Progenitor cell of endocrine pancreas (in vitro differentiated cells): ENCODE results near the gene MSMP. TPM values are rescaled to one million over a fixed set of nuclear protein-coding genes. Genes with fewer than 3 reads are reported as not detected.

Experiments used
- DNase-seq: peaks from one replicate; pipeline ENCODE4 v3.0.0; 2021; ENCODE audit warnings: low spot score; ENCODE audit not compliant: unreplicated experiment
- H3K27ac Mint-ChIP-seq: 2 replicates; pipeline ENCODE4 v1.8.0; 2021; ENCODE audit warnings: mild to moderate bottlenecking, moderate library complexity, mixed read lengths
- H3K27me3 Mint-ChIP-seq: 2 replicates; pipeline ENCODE4 v1.8.0; 2021; ENCODE audit warnings: mixed read lengths
- H3K36me3 Mint-ChIP-seq: 2 replicates; pipeline ENCODE4 v1.8.0; 2022; ENCODE audit warnings: mixed read lengths; ENCODE audit not compliant: insufficient read depth
- H3K4me1 Mint-ChIP-seq: 2 replicates; pipeline ENCODE4 v1.8.0; 2021; ENCODE audit warnings: low read depth, mixed read lengths
- H3K4me3 Mint-ChIP-seq: 2 replicates; pipeline ENCODE4 v1.8.0; 2021; ENCODE audit warnings: low read depth, mild to moderate bottlenecking, moderate library complexity, mixed read lengths
- H3K9me3 Mint-ChIP-seq: 2 replicates; pipeline ENCODE4 v1.8.0; 2021; ENCODE audit warnings: low read depth, mixed read lengths
- total RNA-seq: library from RNA; stranded (reverse); gene quantifications from 2 replicates; pipeline ENCODE4 v1.2.1, GENCODE V29; 2021
- TF ChIP-seq, protein P1 (sequence below): fragments of 200-600 bp; sonication (generic); IDR thresholded peaks from one replicate; pipeline ENCODE4 v1.5.0; 2021; ENCODE audit warnings: antibody characterized with exemption, mild to moderate bottlenecking; ENCODE audit not compliant: unreplicated experiment

MSMP gene
- total RNA-seq, 1 donor from 2014 or later: not detected

- H3K4me1 Mint-ChIP-seq: peaks cover 10% of the 10 kb centered on the region
- TF ChIP-seq, protein P1, sequence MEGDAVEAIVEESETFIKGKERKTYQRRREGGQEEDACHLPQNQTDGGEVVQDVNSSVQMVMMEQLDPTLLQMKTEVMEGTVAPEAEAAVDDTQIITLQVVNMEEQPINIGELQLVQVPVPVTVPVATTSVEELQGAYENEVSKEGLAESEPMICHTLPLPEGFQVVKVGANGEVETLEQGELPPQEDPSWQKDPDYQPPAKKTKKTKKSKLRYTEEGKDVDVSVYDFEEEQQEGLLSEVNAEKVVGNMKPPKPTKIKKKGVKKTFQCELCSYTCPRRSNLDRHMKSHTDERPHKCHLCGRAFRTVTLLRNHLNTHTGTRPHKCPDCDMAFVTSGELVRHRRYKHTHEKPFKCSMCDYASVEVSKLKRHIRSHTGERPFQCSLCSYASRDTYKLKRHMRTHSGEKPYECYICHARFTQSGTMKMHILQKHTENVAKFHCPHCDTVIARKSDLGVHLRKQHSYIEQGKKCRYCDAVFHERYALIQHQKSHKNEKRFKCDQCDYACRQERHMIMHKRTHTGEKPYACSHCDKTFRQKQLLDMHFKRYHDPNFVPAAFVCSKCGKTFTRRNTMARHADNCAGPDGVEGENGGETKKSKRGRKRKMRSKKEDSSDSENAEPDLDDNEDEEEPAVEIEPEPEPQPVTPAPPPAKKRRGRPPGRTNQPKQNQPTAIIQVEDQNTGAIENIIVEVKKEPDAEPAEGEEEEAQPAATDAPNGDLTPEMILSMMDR: no peak
- peaks cover 6% of the 10 kb centered on the region for H3K36me3 Mint-ChIP-seq
- H3K9me3 Mint-ChIP-seq: no peaks in the 10 kb centered on the region
- H3K27ac Mint-ChIP-seq: no peak overlapping the region
- H3K27me3 Mint-ChIP-seq: no peaks in the 10 kb centered on the region
- no peak for DNase-seq
- H3K4me3 Mint-ChIP-seq: no peak overlapping the region
Observed at GRCh38 chr9:35778496-35778895, 24.4 kb upstream of the MSMP start.

- no peak overlapping the region for H3K4me3 Mint-ChIP-seq
- no peak for DNase-seq
- TF ChIP-seq, protein P1: no peak
- peak overlapping the region; percentile 62 for H3K27ac Mint-ChIP-seq
- peaks cover 10% of the 10 kb centered on the region for H3K4me1 Mint-ChIP-seq
- H3K27me3 Mint-ChIP-seq: no peaks in the 10 kb centered on the region
- peaks cover 3% of the 10 kb centered on the region for H3K36me3 Mint-ChIP-seq
- H3K9me3 Mint-ChIP-seq: no peaks in the 10 kb centered on the region
Observed at GRCh38 chr9:35776018-35776417, 21.9 kb upstream of the MSMP start.

GRCh38 chr9:35774907-35775635 is 21.0 kb upstream of the MSMP start:
- H3K36me3 Mint-ChIP-seq: peaks cover under 1% of the 10 kb centered on the region
- TF ChIP-seq, protein P1: no peak
- H3K9me3 Mint-ChIP-seq: no peaks in the 10 kb centered on the region
- peak overlapping the region; percentile 50 for H3K27ac Mint-ChIP-seq
- DNase-seq: no peak
- H3K4me3 Mint-ChIP-seq: no peak overlapping the region
- peaks cover 10% of the 10 kb centered on the region for H3K4me1 Mint-ChIP-seq
- no peaks in the 10 kb centered on the region for H3K27me3 Mint-ChIP-seq

DNA sequence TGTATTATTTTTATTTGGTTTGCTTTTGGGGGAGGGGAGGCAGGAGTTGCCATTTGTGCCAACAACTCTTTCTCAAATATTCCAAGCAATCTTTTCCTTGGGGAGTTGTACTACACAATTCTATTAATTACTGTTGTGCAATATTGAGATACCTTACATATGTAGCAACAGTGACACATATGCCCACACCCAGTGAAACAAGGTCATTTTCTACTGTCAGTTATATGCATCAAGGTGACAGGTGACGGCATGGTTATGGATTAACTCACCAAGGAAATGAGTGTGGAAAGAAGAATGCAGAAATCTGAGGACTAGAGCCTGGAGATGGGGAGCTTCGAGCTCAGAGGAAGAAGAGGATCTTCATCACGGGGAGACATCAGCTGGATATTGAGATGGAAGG is 17.9 kb upstream of the MSMP start:
- DNase-seq: no peak
- Mint-ChIP-seq H3K27ac (no peak overlapping the region), H3K9me3 (no peaks in the 10 kb centered on the region), H3K4me3 (no peak overlapping the region), H3K36me3 (no peaks in the 10 kb centered on the region), H3K27me3 (no peaks in the 10 kb centered on the region), H3K4me1 (peaks cover 5% of the 10 kb centered on the region)
- TF ChIP-seq, protein P1: no peak

GRCh38 chr9:35771534-35771933 is 17.5 kb upstream of the MSMP start:
- no peaks in the 10 kb centered on the region for H3K9me3 Mint-ChIP-seq
- no peak for DNase-seq
- H3K36me3 Mint-ChIP-seq: no peaks in the 10 kb centered on the region
- H3K4me3 Mint-ChIP-seq: no peak overlapping the region
- no peak overlapping the region for H3K27ac Mint-ChIP-seq
- TF ChIP-seq, protein P1: no peak
- peaks cover 5% of the 10 kb centered on the region for H3K4me1 Mint-ChIP-seq
- H3K27me3 Mint-ChIP-seq: no peaks in the 10 kb centered on the region
